ENCODE results near the gene GP9.

The GP9 gene

DNA sequence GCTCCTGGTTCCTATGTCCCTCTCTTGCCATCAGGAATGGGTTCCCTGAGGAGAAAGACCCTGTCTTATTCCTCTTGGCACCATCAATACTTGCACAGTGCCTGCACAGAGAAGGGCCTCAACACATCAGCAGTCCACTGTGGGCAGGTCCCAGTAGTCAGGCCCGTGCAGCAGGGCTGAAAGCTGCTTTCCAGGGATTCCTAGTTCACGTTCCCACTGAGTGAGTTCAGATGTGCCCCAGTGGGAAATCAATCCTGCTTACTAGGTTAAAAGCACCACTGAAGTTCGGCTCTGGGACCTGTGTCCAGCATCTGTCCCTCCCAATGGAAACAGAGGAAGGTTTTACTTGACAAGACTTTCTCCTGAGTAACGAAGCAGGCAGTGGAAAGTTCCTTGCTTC lies 45.3 kb downstream of the GP9 start:
- Histone ChIP-seq H3K36me3 (ENCODE audit: insufficient read depth, low read length) (peaks cover 19% of the 10 kb centered on the region), H4K20me1 (ENCODE audit: insufficient read depth, low read length) (no peaks in the 10 kb centered on the region), H3F3A (ENCODE audit: insufficient read depth, low read length) (no peaks in the 10 kb centered on the region), H3K4me3 (ENCODE audit: low read depth, low read length, poor library complexity, severe bottlenecking) (no peak overlapping the region), H3K4me1 (ENCODE audit: insufficient read depth, low read length, severe bottlenecking) (peaks cover 26% of the 10 kb centered on the region), H2AFZ (ENCODE audit: low read length) (no peak overlapping the region), H3K9me3 (ENCODE audit: low read length) (no peaks in the 10 kb centered on the region), H3K79me2 (ENCODE audit: insufficient read depth, low read length) (no peaks in the 10 kb centered on the region), H3K27ac (ENCODE audit: low read depth, low read length, poor library complexity, severe bottlenecking) (peak overlapping the region; percentile 8), H3K27me3 (ENCODE audit: insufficient read depth, low read length) (no peaks in the 10 kb centered on the region), H3K9ac (ENCODE audit: low read length) (no peak overlapping the region), H3K9me2 (ENCODE audit: low read depth, low read length) (no peaks in the 10 kb centered on the region), H3K4me2 (ENCODE audit: low read length) (no peak overlapping the region)
- TF ChIP-seq, protein P1, sequence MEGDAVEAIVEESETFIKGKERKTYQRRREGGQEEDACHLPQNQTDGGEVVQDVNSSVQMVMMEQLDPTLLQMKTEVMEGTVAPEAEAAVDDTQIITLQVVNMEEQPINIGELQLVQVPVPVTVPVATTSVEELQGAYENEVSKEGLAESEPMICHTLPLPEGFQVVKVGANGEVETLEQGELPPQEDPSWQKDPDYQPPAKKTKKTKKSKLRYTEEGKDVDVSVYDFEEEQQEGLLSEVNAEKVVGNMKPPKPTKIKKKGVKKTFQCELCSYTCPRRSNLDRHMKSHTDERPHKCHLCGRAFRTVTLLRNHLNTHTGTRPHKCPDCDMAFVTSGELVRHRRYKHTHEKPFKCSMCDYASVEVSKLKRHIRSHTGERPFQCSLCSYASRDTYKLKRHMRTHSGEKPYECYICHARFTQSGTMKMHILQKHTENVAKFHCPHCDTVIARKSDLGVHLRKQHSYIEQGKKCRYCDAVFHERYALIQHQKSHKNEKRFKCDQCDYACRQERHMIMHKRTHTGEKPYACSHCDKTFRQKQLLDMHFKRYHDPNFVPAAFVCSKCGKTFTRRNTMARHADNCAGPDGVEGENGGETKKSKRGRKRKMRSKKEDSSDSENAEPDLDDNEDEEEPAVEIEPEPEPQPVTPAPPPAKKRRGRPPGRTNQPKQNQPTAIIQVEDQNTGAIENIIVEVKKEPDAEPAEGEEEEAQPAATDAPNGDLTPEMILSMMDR (IDR thresholded peaks at IDR 0.05; ENCODE audit: low read length), result no peak
- TF ChIP-seq EZH2 (IDR thresholded peaks at IDR 0.05; ENCODE audit: borderline replicate concordance, low read length), result no peak

DNA sequence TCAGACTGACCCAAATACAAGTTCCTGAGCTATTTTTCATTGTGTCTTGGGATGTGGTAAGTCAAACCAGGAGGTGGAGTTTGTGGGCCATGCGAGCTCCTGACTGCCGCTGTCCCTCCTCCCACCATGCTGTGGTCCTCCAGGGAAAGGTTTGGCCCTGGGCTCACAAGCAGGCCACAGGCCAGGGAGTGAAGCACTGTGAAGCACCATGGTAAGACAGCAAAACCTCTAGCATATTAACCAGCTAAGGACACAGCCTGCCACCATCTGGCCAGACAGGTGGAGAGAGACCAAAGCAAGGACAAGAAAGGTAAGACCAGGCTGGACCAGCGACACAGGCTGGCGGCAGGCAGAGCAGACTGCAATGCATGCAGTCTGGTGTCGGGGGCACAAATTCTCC lies 45.7 kb downstream of the GP9 start:
- no peaks in the 10 kb centered on the region for H3K79me2 ChIP-seq (ENCODE audit: insufficient read depth, low read length)
- no peak for TF ChIP-seq EZH2 (IDR thresholded peaks at IDR 0.05; ENCODE audit: borderline replicate concordance, low read length)
- TF ChIP-seq, protein P1 (IDR thresholded peaks at IDR 0.05; ENCODE audit: low read length), result peak; percentile 39; the same call in 1 of the 2 replicates
- no peak overlapping the region for H3K4me3 ChIP-seq (ENCODE audit: low read depth, low read length, poor library complexity, severe bottlenecking)
- H3K9ac ChIP-seq (ENCODE audit: low read length), result no peak overlapping the region
- H3K36me3 ChIP-seq (ENCODE audit: insufficient read depth, low read length), result peaks cover 16% of the 10 kb centered on the region
- H3K27me3 ChIP-seq (ENCODE audit: insufficient read depth, low read length), result no peaks in the 10 kb centered on the region
- H2AFZ ChIP-seq (ENCODE audit: low read length), result no peak overlapping the region
- peak overlapping the region; percentile 8 for H3K27ac ChIP-seq (ENCODE audit: low read depth, low read length, poor library complexity, severe bottlenecking)
- no peaks in the 10 kb centered on the region for H4K20me1 ChIP-seq (ENCODE audit: insufficient read depth, low read length)
- H3K4me1 ChIP-seq (ENCODE audit: insufficient read depth, low read length, severe bottlenecking), result peaks cover 26% of the 10 kb centered on the region
- H3K4me2 ChIP-seq (ENCODE audit: low read length), result no peak overlapping the region
- H3K9me2 ChIP-seq (ENCODE audit: low read depth, low read length), result no peaks in the 10 kb centered on the region
- no peaks in the 10 kb centered on the region for H3F3A ChIP-seq (ENCODE audit: insufficient read depth, low read length)
- H3K9me3 ChIP-seq (ENCODE audit: low read length), result no peaks in the 10 kb centered on the region

DNA sequence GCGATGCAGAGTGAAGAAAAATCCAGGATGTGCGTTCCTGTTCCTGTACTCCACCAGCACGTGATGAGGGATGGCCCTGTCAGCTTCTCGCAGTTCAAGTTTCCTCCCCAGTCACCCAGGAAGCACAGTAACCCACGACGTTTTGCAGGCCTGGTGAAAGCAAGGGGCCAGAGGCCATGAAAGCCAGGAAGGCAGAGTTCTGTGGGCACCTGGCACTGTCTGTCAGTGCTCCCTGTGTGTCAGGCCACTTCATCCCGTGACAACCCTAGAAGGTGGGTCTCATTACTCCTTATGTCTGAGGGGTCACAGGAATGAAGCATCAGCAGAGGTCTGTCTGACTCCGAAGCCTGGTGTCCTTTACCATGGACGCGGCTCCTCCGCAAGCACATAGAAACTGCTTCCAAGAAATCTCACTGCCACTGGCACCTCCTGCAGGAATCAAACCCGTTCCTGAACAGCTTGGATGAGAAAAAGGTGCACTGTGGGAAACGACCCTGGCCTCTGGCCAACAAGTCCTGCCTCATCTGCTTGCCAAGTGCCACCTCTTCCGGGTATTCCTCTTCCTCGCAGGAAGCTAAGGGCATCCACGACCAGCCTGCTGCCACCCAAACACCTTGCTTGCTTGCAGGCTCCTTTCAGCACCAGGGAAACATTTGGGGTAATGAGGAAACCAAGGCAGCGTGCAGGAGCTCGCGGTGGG lies 46.4 kb downstream of the GP9 start:
- no peak overlapping the region for H3K27ac ChIP-seq (ENCODE audit: low read depth, low read length, poor library complexity, severe bottlenecking)
- no peak overlapping the region for H2AFZ ChIP-seq (ENCODE audit: low read length)

More for the DNA sequence above, 46.4 kb downstream of the GP9 start:
- Histone ChIP-seq H4K20me1 (ENCODE audit: insufficient read depth, low read length) (no peaks in the 10 kb centered on the region), H3F3A (ENCODE audit: insufficient read depth, low read length) (no peaks in the 10 kb centered on the region), H3K9ac (ENCODE audit: low read length) (no peak overlapping the region), H3K36me3 (ENCODE audit: insufficient read depth, low read length) (peaks cover 15% of the 10 kb centered on the region; the same call in 1 of the 2 replicates), H3K9me2 (ENCODE audit: low read depth, low read length) (no peaks in the 10 kb centered on the region), H3K4me3 (ENCODE audit: low read depth, low read length, poor library complexity, severe bottlenecking) (no peak overlapping the region), H3K27me3 (ENCODE audit: insufficient read depth, low read length) (no peaks in the 10 kb centered on the region), H3K79me2 (ENCODE audit: insufficient read depth, low read length) (no peaks in the 10 kb centered on the region), H3K4me1 (ENCODE audit: insufficient read depth, low read length, severe bottlenecking) (peaks cover 30% of the 10 kb centered on the region), H3K4me2 (ENCODE audit: low read length) (no peak overlapping the region), H3K9me3 (ENCODE audit: low read length) (no peaks in the 10 kb centered on the region)
- no peak for TF ChIP-seq EZH2 (IDR thresholded peaks at IDR 0.05; ENCODE audit: borderline replicate concordance, low read length)
- TF ChIP-seq, protein P1 (IDR thresholded peaks at IDR 0.05; ENCODE audit: low read length), result no peak

Measured in OCI-LY1 (cell line).